HepG2 (cell line): ENCODE data around the gene ABCF1. TPM values are rescaled to one million over a fixed set of nuclear protein-coding genes. Genes with fewer than 3 reads are reported as not detected.

ENCODE experiments used
- CEBPG ChIP-seq: IDR thresholded peaks from 2 replicates; pipeline ENCODE4 v1.6.1; 2016
- EP300 ChIP-seq, 3 experiments: sonication (generic) in 1 of 3; formaldehyde crosslinking in 1 of 3; IDR thresholded peaks; 2 replicates each; pipeline versions ENCODE4 v1.5.1 to v1.6.1; 2011 to 2020; ENCODE audit warnings: low read depth in 2 of 3, low read length in 2 of 3, borderline replicate concordance in 1 of 3, improper control_type of control experiment in 1 of 3, mild to moderate bottlenecking in 1 of 3, missing genetic modification reagents in 1 of 3, moderate library complexity in 1 of 3
- HNF4A ChIP-seq: sonication (generic); formaldehyde crosslinking; IDR thresholded peaks from 2 replicates; pipeline ENCODE4 v1.4.0; 2020; ENCODE audit warnings: missing genetic modification reagents
- NCOA2 ChIP-seq: sonication (generic); formaldehyde crosslinking; IDR thresholded peaks from 2 replicates; pipeline ENCODE4 v1.8.0; 2022; ENCODE audit warnings: inconsistent platforms
- NCOR1 ChIP-seq: fragments of 200-600 bp; sonication (generic); IDR thresholded peaks from 2 replicates; pipeline ENCODE4 v1.7.0; 2017; ENCODE audit warnings: antibody characterized with exemption, low read length, borderline replicate concordance
- NR2F1 ChIP-seq, 2 experiments: fragments of 450-650 bp in 1 of 2; formaldehyde crosslinking in 1 of 2; IDR thresholded peaks; 2 replicates each; pipeline versions ENCODE4 v1.5.0 to v1.6.1; 2016 to 2020; ENCODE audit warnings: mild to moderate bottlenecking in 1 of 2, missing compliant biosample characterization in 1 of 2, missing genetic modification reagents in 1 of 2, moderate library complexity in 1 of 2
- POGZ ChIP-seq: sonication (generic); formaldehyde crosslinking; IDR thresholded peaks from 2 replicates; pipeline ENCODE4 v1.4.0; 2020; ENCODE audit warnings: mild to moderate bottlenecking, missing genetic modification reagents
- RARA ChIP-seq: IDR thresholded peaks from 2 replicates; pipeline ENCODE4 v1.6.1; 2016; ENCODE audit warnings: missing genetic modification reagents, missing compliant biosample characterization
- SAFB2 ChIP-seq: sonication (generic); formaldehyde crosslinking; IDR thresholded peaks from 2 replicates; pipeline ENCODE4 v1.5.1; 2020; ENCODE audit warnings: missing genetic modification reagents, low read depth, mild to moderate bottlenecking, borderline replicate concordance
- SAP130 ChIP-seq: IDR thresholded peaks from 2 replicates; pipeline ENCODE4 v1.6.1; 2016; ENCODE audit warnings: low read depth
- SIX1 ChIP-seq: sonication (generic); formaldehyde crosslinking; IDR thresholded peaks from 2 replicates; pipeline ENCODE4 v1.4.0; 2020; ENCODE audit warnings: missing genetic modification reagents, borderline replicate concordance
- ZMYM2 ChIP-seq: sonication (generic); formaldehyde crosslinking; IDR thresholded peaks from 2 replicates; pipeline ENCODE4 v1.8.0; 2022; ENCODE audit warnings: mild to moderate bottlenecking, missing genetic modification reagents
- ZMYM3 ChIP-seq: sonication (generic); formaldehyde crosslinking; IDR thresholded peaks from 2 replicates; pipeline ENCODE4 v1.5.1; 2020; ENCODE audit warnings: mild to moderate bottlenecking, missing genetic modification reagents
- ZMYM4 ChIP-seq: sonication (generic); formaldehyde crosslinking; IDR thresholded peaks from 2 replicates; pipeline ENCODE4 v1.8.1; 2023; ENCODE audit warnings: mild to moderate bottlenecking, missing genetic modification reagents
- ZNF251 ChIP-seq: sonication (generic); formaldehyde crosslinking; IDR thresholded peaks from 2 replicates; pipeline ENCODE4 v1.9.0; 2021; ENCODE audit warnings: mild to moderate bottlenecking, missing genetic modification reagents
- ZNF83 ChIP-seq: sonication (generic); formaldehyde crosslinking; IDR thresholded peaks from 2 replicates; pipeline ENCODE4 v1.4.0; 2020; ENCODE audit warnings: missing genetic modification reagents, mild to moderate bottlenecking, borderline replicate concordance
- polyA plus RNA-seq, 8 experiments: library from polyadenylated mRNA; depleted of rRNA in 3 of 8; stranded (reverse) in 7 of 8; unstranded in 1 of 8; fragments of >200 nt; fragmentation: Illumina TruSeq in 4 of 8; extraction: Trizol in 4 of 8; gene quantifications; 2 replicates each; pipeline versions ENCODE4 v1.2.1 to v1.2.3, GENCODE V29; 2011 to 2016; ENCODE audit warnings: low read depth in 4 of 8, missing spikeins in 1 of 8, mixed read lengths in 1 of 8; ENCODE audit not compliant: insufficient read depth in 1 of 8
- total RNA-seq, 5 experiments: library from RNA; depleted of rRNA; stranded (reverse); fragments of >200 nt; fragmentation: Illumina TruSeq; extraction: Trizol; gene quantifications; 2 replicates each; pipeline ENCODE4 v1.2.3, GENCODE V29; 2016; ENCODE audit warnings: low read depth in 1 of 5
- TF ChIP-seq, protein P1 (sequence below): sonication (generic); formaldehyde crosslinking; conservative IDR thresholded peaks from 2 replicates; pipeline ENCODE4 v1.4.0; 2020; ENCODE audit warnings: mild to moderate bottlenecking, missing genetic modification reagents, moderate library complexity
- TF ChIP-seq, protein P2 (sequence below): sonication (generic); formaldehyde crosslinking; IDR thresholded peaks from 2 replicates; pipeline ENCODE4 v1.4.0; 2020; ENCODE audit warnings: missing genetic modification reagents
- TF ChIP-seq, protein P3 (sequence below): IDR thresholded peaks from 2 replicates; pipeline ENCODE4 v1.6.1; 2016; ENCODE audit warnings: low read depth
- TF ChIP-seq, protein P4 (sequence below): sonication (generic); formaldehyde crosslinking; IDR thresholded peaks from 2 replicates; pipeline ENCODE4 v1.5.0; 2020; ENCODE audit warnings: mild to moderate bottlenecking, missing genetic modification reagents, moderate library complexity

The ABCF1 gene
- total and polyA plus RNA-seq, 2 of the 13 experiments (the other 11 are each of a cell fraction or from before 2014, with no cell fraction given), result 25.4 to 98.9 TPM

DNA sequence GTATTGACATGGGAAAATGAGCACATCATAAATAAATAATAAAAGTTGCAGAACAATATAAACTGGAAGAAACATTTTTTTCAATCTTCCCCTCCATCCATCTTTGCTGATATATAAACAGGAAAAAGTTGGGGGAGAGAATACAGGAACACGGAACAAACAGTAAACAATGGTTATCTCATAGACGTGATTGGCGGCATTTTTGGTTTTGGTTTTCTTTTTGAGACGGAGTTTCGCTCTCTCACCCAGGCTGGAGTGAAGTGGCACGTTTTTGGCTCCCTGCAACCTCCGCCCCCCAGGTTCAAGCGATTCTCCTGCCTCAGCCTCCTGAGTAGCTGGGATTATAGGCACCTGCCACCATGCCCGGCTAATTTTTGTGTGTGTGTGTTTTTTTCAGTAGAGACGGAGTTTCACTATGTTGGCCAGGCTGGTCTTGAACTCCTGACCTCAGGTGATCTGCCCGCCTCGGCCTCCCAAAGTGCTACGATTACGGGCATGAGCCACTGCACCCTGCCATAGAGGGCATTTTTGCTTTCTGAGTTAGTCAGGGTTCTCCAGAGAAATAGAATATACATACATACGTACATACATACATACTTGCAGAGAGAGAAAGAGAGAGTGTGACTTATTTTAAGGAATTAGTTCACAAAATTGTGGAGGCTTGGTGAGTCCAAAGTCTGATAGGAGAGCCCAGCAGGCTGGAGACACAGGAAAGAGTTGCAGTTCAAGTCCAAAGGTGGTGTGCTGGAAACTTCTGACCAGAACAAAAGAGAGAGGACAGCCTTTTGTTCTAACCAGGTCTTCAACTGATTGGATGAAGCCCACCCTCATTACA, 37.6 kb upstream of the ABCF1 start (continued):
- peak; percentile 44 for TF ChIP-seq POGZ (CRISPR knock-in tag)
- peak; percentile 80 for TF ChIP-seq ZMYM3 (CRISPR knock-in tag)
- TF ChIP-seq NCOR1, result peak; percentile 79; the same call in 1 of the 2 replicates
- TF ChIP-seq ZNF251 (CRISPR knock-in tag), result no peak
- peak in 1 of 2 experiments; percentile 63; a peak in 2 of 4 replicates for TF ChIP-seq NR2F1 (CRISPR knock-in tag; IDR thresholded peaks at IDR 0.05)
- peak; percentile 61; the same call in 1 of the 2 replicates for TF ChIP-seq ZMYM2 (CRISPR knock-in tag)
- no peak for TF ChIP-seq NCOA2
- TF ChIP-seq HNF4A (CRISPR knock-in tag), result peak; percentile 87
- no peak for TF ChIP-seq SIX1 (CRISPR knock-in tag)
- TF ChIP-seq, protein P1, sequence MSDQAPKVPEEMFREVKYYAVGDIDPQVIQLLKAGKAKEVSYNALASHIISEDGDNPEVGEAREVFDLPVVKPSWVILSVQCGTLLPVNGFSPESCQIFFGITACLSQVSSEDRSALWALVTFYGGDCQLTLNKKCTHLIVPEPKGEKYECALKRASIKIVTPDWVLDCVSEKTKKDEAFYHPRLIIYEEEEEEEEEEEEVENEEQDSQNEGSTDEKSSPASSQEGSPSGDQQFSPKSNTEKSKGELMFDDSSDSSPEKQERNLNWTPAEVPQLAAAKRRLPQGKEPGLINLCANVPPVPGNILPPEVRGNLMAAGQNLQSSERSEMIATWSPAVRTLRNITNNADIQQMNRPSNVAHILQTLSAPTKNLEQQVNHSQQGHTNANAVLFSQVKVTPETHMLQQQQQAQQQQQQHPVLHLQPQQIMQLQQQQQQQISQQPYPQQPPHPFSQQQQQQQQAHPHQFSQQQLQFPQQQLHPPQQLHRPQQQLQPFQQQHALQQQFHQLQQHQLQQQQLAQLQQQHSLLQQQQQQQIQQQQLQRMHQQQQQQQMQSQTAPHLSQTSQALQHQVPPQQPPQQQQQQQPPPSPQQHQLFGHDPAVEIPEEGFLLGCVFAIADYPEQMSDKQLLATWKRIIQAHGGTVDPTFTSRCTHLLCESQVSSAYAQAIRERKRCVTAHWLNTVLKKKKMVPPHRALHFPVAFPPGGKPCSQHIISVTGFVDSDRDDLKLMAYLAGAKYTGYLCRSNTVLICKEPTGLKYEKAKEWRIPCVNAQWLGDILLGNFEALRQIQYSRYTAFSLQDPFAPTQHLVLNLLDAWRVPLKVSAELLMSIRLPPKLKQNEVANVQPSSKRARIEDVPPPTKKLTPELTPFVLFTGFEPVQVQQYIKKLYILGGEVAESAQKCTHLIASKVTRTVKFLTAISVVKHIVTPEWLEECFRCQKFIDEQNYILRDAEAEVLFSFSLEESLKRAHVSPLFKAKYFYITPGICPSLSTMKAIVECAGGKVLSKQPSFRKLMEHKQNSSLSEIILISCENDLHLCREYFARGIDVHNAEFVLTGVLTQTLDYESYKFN (CRISPR knock-in tag), result peak; percentile 69
- TF ChIP-seq ZNF83 (CRISPR knock-in tag), result no peak
- TF ChIP-seq SAFB2 (CRISPR knock-in tag), result no peak
- peak; percentile 70 for TF ChIP-seq RARA
- TF ChIP-seq, protein P2, sequence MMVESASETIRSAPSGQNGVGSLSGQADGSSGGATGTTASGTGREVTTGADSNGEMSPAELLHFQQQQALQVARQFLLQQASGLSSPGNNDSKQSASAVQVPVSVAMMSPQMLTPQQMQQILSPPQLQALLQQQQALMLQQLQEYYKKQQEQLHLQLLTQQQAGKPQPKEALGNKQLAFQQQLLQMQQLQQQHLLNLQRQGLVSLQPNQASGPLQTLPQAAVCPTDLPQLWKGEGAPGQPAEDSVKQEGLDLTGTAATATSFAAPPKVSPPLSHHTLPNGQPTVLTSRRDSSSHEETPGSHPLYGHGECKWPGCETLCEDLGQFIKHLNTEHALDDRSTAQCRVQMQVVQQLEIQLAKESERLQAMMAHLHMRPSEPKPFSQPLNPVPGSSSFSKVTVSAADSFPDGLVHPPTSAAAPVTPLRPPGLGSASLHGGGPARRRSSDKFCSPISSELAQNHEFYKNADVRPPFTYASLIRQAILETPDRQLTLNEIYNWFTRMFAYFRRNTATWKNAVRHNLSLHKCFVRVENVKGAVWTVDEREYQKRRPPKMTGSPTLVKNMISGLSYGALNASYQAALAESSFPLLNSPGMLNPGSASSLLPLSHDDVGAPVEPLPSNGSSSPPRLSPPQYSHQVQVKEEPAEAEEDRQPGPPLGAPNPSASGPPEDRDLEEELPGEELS (CRISPR knock-in tag), result no peak
- TF ChIP-seq, protein P3, sequence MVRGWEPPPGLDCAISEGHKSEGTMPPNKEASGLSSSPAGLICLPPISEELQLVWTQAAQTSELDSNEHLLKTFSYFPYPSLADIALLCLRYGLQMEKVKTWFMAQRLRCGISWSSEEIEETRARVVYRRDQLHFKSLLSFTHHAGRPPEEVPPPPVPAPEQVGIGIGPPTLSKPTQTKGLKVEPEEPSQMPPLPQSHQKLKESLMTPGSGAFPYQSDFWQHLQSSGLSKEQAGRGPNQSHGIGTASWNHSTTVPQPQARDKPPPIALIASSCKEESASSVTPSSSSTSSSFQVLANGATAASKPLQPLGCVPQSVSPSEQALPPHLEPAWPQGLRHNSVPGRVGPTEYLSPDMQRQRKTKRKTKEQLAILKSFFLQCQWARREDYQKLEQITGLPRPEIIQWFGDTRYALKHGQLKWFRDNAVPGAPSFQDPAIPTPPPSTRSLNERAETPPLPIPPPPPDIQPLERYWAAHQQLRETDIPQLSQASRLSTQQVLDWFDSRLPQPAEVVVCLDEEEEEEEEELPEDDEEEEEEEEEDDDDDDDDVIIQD (CRISPR knock-in tag), result 0 out of 2 replicates have a peak, but pooled peaks have one; percentile 11
- TF ChIP-seq SAP130, result peak; percentile 35; the same call in 1 of the 2 replicates
- TF ChIP-seq, protein P4, sequence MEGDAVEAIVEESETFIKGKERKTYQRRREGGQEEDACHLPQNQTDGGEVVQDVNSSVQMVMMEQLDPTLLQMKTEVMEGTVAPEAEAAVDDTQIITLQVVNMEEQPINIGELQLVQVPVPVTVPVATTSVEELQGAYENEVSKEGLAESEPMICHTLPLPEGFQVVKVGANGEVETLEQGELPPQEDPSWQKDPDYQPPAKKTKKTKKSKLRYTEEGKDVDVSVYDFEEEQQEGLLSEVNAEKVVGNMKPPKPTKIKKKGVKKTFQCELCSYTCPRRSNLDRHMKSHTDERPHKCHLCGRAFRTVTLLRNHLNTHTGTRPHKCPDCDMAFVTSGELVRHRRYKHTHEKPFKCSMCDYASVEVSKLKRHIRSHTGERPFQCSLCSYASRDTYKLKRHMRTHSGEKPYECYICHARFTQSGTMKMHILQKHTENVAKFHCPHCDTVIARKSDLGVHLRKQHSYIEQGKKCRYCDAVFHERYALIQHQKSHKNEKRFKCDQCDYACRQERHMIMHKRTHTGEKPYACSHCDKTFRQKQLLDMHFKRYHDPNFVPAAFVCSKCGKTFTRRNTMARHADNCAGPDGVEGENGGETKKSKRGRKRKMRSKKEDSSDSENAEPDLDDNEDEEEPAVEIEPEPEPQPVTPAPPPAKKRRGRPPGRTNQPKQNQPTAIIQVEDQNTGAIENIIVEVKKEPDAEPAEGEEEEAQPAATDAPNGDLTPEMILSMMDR, result peak; percentile 7; the same call in 1 of the 2 replicates
- peak in 1 of 2 experiments; percentile 39; a peak in 1 of 4 replicates for TF ChIP-seq EP300 (IDR thresholded peaks at IDR 0.05; ENCODE audit: low read depth in 2 of 2, low read length in 2 of 2)
- TF ChIP-seq EP300 (CRISPR knock-in tag; IDR thresholded peaks at IDR 0.05; ENCODE audit: borderline replicate concordance), result no peak
- 0 out of 2 replicates have a peak, but pooled peaks have one; percentile 13 for TF ChIP-seq ZMYM4 (CRISPR knock-in tag)
- TF ChIP-seq CEBPG (CRISPR knock-in tag), result 0 out of 2 replicates have a peak, but pooled peaks have one; percentile 13
